ENCODE results near the gene EPS15. TPM values are rescaled to one million over a fixed set of nuclear protein-coding genes. Genes with fewer than 3 reads are reported as not detected.

Gene EPS15
- total and polyA plus RNA-seq, 9 of the 15 experiments (the other 6 are each of a cell fraction or from before 2014, with no cell fraction given): 23.1 to 69.0 (median 41.7) TPM

DNA sequence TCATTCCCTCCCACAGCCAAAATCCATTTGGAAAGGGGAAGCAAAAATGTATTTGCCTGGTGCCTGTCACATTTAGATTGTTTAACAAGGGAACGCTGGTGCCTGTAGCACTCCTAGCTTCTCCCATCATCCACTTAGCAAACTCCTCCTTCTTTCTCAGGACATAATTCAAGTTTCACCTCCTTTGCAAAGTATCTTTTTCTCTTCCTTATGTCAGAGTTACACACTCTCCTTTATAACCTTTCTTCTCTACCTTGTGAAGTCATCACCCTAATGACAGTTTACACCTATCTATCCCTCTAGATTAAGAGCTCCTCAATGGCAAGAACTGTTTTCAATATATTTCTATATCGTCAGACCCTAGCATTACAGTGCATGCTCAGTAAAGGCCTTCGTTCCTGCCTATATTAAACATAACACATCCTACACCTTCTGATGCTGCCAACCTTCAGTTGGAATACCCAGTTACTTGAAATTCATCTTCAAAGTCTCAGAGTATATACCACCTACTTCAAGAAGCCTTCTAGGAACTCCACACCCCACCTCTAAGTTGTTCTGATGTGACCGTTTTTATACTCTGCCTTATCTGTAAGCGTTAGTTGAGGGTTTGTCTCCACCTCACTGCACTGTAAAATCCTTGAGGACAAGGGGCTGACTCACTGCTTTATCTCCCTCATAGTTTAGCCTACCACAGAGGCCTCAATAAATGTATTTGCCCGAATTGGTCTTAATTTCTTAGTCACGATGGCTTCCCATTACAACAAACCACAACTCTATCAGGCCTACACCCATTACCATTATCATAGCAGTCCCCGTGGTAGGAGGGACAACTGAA is 1.0 kb upstream of the EPS15 start (continued):
- TF ChIP-seq NUFIP1 (IDR thresholded peaks at IDR 0.05; ENCODE audit: partially characterized antibody) (no peak), ZNF586 (CRISPR knock-in tag; conservative IDR thresholded peaks at IDR 0.05) (no peak), DDX20 (tag; IDR thresholded peaks at IDR 0.05; ENCODE audit: low read depth) (no peak), NR2C2 (CRISPR knock-in tag; IDR thresholded peaks at IDR 0.05) (no peak), NR2C2 (tag; IDR thresholded peaks at IDR 0.05) (no peak; the same call in 1 of the 2 replicates), ESRRA (IDR thresholded peaks at IDR 0.05; ENCODE audit: borderline replicate concordance, low read depth) (peak; percentile 83; the same call in 1 of the 2 replicates), PML (IDR thresholded peaks at IDR 0.05; ENCODE audit: low read length) (0 out of 2 replicates have a peak, but pooled peaks have one; percentile 14), CREM (IDR thresholded peaks at IDR 0.05; ENCODE audit: low read depth) (peak; percentile 75), SNRNP70 (optimal IDR thresholded peaks at IDR 0.05; ENCODE audit: low read depth, low read length) (no peak), TAL1 (IDR thresholded peaks at IDR 0.05) (peak; percentile 40), ZFP36 (IDR thresholded peaks at IDR 0.05; ENCODE audit: low read depth, low read length, partially characterized antibody) (peak; percentile 49), STAT5B (CRISPR knock-in tag; IDR thresholded peaks at IDR 0.05) (0 out of 2 replicates have a peak, but pooled peaks have one; percentile 13), ELF4 (CRISPR knock-in tag; IDR thresholded peaks at IDR 0.05) (peak; percentile 35), CBX5 (IDR thresholded peaks at IDR 0.05; ENCODE audit: borderline replicate concordance, low read depth) (no peak), ASH1L (IDR thresholded peaks at IDR 0.05; ENCODE audit: borderline replicate concordance, low read depth, partially characterized antibody) (no peak), PRPF4 (IDR thresholded peaks at IDR 0.05; ENCODE audit: insufficient read depth, low read depth, low read length, poor library complexity, severe bottlenecking) (no peak)
- TF ChIP-seq, protein P1, sequence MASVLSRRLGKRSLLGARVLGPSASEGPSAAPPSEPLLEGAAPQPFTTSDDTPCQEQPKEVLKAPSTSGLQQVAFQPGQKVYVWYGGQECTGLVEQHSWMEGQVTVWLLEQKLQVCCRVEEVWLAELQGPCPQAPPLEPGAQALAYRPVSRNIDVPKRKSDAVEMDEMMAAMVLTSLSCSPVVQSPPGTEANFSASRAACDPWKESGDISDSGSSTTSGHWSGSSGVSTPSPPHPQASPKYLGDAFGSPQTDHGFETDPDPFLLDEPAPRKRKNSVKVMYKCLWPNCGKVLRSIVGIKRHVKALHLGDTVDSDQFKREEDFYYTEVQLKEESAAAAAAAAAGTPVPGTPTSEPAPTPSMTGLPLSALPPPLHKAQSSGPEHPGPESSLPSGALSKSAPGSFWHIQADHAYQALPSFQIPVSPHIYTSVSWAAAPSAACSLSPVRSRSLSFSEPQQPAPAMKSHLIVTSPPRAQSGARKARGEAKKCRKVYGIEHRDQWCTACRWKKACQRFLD (CRISPR knock-in tag; IDR thresholded peaks at IDR 0.05): no peak
- TF ChIP-seq, protein P2, sequence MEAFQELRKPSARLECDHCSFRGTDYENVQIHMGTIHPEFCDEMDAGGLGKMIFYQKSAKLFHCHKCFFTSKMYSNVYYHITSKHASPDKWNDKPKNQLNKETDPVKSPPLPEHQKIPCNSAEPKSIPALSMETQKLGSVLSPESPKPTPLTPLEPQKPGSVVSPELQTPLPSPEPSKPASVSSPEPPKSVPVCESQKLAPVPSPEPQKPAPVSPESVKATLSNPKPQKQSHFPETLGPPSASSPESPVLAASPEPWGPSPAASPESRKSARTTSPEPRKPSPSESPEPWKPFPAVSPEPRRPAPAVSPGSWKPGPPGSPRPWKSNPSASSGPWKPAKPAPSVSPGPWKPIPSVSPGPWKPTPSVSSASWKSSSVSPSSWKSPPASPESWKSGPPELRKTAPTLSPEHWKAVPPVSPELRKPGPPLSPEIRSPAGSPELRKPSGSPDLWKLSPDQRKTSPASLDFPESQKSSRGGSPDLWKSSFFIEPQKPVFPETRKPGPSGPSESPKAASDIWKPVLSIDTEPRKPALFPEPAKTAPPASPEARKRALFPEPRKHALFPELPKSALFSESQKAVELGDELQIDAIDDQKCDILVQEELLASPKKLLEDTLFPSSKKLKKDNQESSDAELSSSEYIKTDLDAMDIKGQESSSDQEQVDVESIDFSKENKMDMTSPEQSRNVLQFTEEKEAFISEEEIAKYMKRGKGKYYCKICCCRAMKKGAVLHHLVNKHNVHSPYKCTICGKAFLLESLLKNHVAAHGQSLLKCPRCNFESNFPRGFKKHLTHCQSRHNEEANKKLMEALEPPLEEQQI (IDR thresholded peaks at IDR 0.05): peak; percentile 29; the same call in 1 of the 2 replicates
- TF ChIP-seq, protein P3, sequence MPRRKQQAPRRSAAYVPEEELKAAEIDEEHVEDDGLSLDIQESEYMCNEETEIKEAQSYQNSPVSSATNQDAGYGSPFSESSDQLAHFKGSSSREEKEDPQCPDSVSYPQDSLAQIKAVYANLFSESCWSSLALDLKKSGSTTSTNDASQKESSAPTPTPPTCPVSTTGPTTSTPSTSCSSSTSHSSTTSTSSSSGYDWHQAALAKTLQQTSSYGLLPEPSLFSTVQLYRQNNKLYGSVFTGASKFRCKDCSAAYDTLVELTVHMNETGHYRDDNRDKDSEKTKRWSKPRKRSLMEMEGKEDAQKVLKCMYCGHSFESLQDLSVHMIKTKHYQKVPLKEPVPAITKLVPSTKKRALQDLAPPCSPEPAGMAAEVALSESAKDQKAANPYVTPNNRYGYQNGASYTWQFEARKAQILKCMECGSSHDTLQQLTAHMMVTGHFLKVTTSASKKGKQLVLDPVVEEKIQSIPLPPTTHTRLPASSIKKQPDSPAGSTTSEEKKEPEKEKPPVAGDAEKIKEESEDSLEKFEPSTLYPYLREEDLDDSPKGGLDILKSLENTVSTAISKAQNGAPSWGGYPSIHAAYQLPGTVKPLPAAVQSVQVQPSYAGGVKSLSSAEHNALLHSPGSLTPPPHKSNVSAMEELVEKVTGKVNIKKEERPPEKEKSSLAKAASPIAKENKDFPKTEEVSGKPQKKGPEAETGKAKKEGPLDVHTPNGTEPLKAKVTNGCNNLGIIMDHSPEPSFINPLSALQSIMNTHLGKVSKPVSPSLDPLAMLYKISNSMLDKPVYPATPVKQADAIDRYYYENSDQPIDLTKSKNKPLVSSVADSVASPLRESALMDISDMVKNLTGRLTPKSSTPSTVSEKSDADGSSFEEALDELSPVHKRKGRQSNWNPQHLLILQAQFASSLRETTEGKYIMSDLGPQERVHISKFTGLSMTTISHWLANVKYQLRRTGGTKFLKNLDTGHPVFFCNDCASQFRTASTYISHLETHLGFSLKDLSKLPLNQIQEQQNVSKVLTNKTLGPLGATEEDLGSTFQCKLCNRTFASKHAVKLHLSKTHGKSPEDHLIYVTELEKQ (CRISPR knock-in tag; IDR thresholded peaks at IDR 0.05): no peak
- TF ChIP-seq, protein P4, sequence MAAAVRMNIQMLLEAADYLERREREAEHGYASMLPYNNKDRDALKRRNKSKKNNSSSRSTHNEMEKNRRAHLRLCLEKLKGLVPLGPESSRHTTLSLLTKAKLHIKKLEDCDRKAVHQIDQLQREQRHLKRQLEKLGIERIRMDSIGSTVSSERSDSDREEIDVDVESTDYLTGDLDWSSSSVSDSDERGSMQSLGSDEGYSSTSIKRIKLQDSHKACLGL (CRISPR knock-in tag; IDR thresholded peaks at IDR 0.05; ENCODE audit: borderline replicate concordance, poor library complexity, severe bottlenecking): no peak

Data from K562 (cell line).